Thoracic aorta (tissue), 2 donors: ENCODE results near the gene OR10A7. TPM values are rescaled to one million over a fixed set of nuclear protein-coding genes. Genes with fewer than 3 reads are reported as not detected.

Experiments used
- ATAC-seq: fragments of 150-250 bp; one replicate; pipeline ENCODE4 v1.8.0; 2017; ENCODE audit warnings: low read depth; ENCODE audit not compliant: insufficient number of reproducible peaks, low FRiP score
- DNase-seq: peaks from one replicate; pipeline ENCODE4 v3.0.0-alpha.2; 2020; ENCODE audit warnings: low spot score
- H3K27ac ChIP-seq, 2 donors: fragments of 200-600 bp; sonication (generic); 1 replicate in 1 of 2; 2 replicates in 1 of 2; pipeline ENCODE4 v1.5.1; 2016; ENCODE audit warnings: mild to moderate bottlenecking in 2 of 2, moderate library complexity in 2 of 2
- H3K27me3 ChIP-seq: fragments of 200-600 bp; sonication (generic); replicated peaks from 2 replicates; pipeline ENCODE4 v1.6.0; 2016; ENCODE audit warnings: mild to moderate bottlenecking; ENCODE audit not compliant: insufficient read depth
- H3K36me3 ChIP-seq: fragments of 200-600 bp; sonication (generic); one replicate; pipeline ENCODE4 v1.5.1; 2016
- H3K4me1 ChIP-seq, 2 donors: fragments of 200-600 bp; sonication (generic); 1 replicate in 1 of 2; 2 replicates in 1 of 2; pipeline versions ENCODE4 v1.5.1 to v1.6.0; 2016; ENCODE audit warnings: low read depth in 2 of 2, mild to moderate bottlenecking in 1 of 2; ENCODE audit not compliant: control insufficient read depth in 1 of 2
- H3K4me3 ChIP-seq: fragments of 200-600 bp; sonication (generic); 2 replicates; pipeline ENCODE4 v1.5.1; 2016; ENCODE audit warnings: mild to moderate bottlenecking
- H3K9me3 ChIP-seq: fragments of 200-600 bp; sonication (generic); 2 replicates; pipeline ENCODE4 v1.5.1; 2016
- total RNA-seq, 2 donors: library from RNA; depleted of rRNA; stranded (reverse); fragments of >200 nt; gene quantifications; one replicate each; pipeline versions ENCODE4 v1.1.0 to v1.2.3, GENCODE V29; 2016
- TF ChIP-seq, protein P1 (sequence below): fragments of 200-600 bp; sonication (generic); IDR thresholded peaks from one replicate; pipeline ENCODE4 v1.5.1; 2019; ENCODE audit warnings: antibody characterized with exemption

OR10A7 gene
- total RNA-seq, 2 donors from 2014 or later: not detected

DNA sequence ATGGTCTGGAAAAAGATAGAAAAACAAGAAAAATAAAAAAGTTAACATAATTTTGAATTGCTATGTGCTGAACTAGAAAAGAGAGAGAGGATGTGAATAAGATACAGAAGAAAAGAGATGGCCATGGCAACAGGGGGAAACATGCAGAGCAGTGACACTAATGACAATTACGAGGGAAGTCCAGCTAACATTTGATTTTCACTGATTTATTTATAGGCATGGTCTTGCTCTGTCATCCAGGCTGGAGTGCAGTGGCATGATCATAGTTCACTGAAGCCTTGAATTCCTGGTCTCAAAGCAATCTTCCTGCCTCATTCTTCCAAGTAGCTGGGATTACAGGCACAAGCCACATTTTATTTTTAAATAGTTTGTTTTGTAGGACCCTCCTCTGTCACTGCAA lies 25.3 kb downstream of the OR10A7 start:
- H3K27me3 ChIP-seq: no peaks in the 10 kb centered on the region
- TF ChIP-seq, protein P1, sequence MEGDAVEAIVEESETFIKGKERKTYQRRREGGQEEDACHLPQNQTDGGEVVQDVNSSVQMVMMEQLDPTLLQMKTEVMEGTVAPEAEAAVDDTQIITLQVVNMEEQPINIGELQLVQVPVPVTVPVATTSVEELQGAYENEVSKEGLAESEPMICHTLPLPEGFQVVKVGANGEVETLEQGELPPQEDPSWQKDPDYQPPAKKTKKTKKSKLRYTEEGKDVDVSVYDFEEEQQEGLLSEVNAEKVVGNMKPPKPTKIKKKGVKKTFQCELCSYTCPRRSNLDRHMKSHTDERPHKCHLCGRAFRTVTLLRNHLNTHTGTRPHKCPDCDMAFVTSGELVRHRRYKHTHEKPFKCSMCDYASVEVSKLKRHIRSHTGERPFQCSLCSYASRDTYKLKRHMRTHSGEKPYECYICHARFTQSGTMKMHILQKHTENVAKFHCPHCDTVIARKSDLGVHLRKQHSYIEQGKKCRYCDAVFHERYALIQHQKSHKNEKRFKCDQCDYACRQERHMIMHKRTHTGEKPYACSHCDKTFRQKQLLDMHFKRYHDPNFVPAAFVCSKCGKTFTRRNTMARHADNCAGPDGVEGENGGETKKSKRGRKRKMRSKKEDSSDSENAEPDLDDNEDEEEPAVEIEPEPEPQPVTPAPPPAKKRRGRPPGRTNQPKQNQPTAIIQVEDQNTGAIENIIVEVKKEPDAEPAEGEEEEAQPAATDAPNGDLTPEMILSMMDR: no peak
- DNase-seq: no peak
- no peaks in the 10 kb centered on the region for H3K4me1 ChIP-seq
- ATAC-seq: no peak
- no peak overlapping the region for H3K4me3 ChIP-seq
- H3K27ac ChIP-seq: no peak overlapping the region
- H3K9me3 ChIP-seq: no peaks in the 10 kb centered on the region
- H3K36me3 ChIP-seq: no peaks in the 10 kb centered on the region

DNA sequence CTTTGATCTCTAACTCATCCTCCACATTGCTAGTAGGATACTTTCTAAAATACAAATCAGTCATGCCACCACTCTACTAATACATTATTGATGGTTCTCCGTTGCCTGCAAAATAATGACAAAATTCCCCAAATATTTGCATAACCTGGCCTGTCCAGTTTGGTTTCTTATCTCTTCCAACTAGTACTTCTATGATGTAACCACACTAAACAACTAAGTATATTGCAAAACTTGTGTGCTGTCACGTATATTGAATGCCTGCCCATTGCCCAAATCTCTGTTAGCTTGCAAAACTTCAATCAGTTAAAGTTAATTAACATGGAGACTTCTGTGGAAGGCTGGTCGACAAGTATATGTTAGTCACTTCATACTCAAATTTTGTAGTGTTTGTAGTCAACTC lies 30.1 kb downstream of the OR10A7 start:
- H3K36me3 ChIP-seq: no peaks in the 10 kb centered on the region
- TF ChIP-seq, protein P1: no peak
- no peak for DNase-seq

GRCh38 chr12:55253281-55253680 lies 32.5 kb downstream of the OR10A7 start:
- Histone ChIP-seq H3K27ac (no peak overlapping the region), H3K4me3 (no peak overlapping the region), H3K36me3 (no peaks in the 10 kb centered on the region), H3K9me3 (no peaks in the 10 kb centered on the region), H3K27me3 (no peaks in the 10 kb centered on the region), H3K4me1 (no peaks in the 10 kb centered on the region)
- TF ChIP-seq, protein P1: no peak
- ATAC-seq (no peak), DNase-seq (no peak)

More for the DNA sequence above, 30.1 kb downstream of the OR10A7 start:
- ATAC-seq: no peak
- Histone ChIP-seq H3K27me3 (no peaks in the 10 kb centered on the region), H3K4me3 (no peak overlapping the region), H3K27ac (no peak overlapping the region), H3K9me3 (no peaks in the 10 kb centered on the region), H3K4me1 (no peaks in the 10 kb centered on the region)

DNA sequence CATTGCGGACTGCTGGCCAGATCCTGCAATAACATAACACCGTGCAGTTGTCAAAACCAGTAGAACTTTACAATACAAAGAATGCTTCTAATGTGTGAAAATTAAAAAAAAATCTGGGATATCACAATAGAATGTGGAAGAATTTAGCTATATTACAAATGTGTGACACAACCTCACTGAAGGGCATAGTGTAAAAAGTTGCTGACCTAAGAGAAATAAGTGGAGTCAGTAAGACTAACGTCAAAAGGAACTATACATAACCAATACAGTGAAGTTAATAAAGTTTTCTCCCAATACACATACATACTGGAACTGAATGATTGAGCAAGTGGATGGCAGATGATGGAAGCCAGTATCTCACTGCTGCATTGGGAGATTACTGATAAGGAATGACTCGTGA lies 36.0 kb downstream of the OR10A7 start:
- H3K36me3 ChIP-seq: no peaks in the 10 kb centered on the region
- ATAC-seq (no peak), DNase-seq (no peak)
- H3K27me3 ChIP-seq: no peaks in the 10 kb centered on the region
- H3K27ac ChIP-seq: no peak overlapping the region
- no peak overlapping the region for H3K4me3 ChIP-seq
- TF ChIP-seq, protein P1: no peak
- no peaks in the 10 kb centered on the region for H3K4me1 ChIP-seq
- H3K9me3 ChIP-seq: no peaks in the 10 kb centered on the region

- H3K27ac ChIP-seq: no peak overlapping the region
- TF ChIP-seq, protein P1: no peak
- no peaks in the 10 kb centered on the region for H3K36me3 ChIP-seq
- DNase-seq: no peak
- H3K4me3 ChIP-seq: no peak overlapping the region
- ATAC-seq: no peak
- H3K4me1 ChIP-seq: no peaks in the 10 kb centered on the region
- no peaks in the 10 kb centered on the region for H3K9me3 ChIP-seq
- H3K27me3 ChIP-seq: no peaks in the 10 kb centered on the region
These were observed 37.5 kb downstream of the OR10A7 start for GRCh38 chr12:55258303-55258702.

Other genes with a start within 250 kb of the OR10A7 start
- under 1 TPM in 1 of 2 donors, not detected in 1; 0.28 TPM for gene TESPA1, start 236.3 kb upstream of the OR10A7 start, total RNA-seq
- gene NEUROD4, start 201.1 kb upstream of the OR10A7 start, total RNA-seq: not detected
- not detected for gene OR9K2, start 94.6 kb upstream of the OR10A7 start, total RNA-seq
- not detected for gene OR6C74, start 23.6 kb downstream of the OR10A7 start, total RNA-seq
- not detected for gene OR6C6, start 75.5 kb downstream of the OR10A7 start, total RNA-seq
- gene OR6C1, start 93.3 kb downstream of the OR10A7 start, total RNA-seq: not detected
- gene OR6C3, start 109.7 kb downstream of the OR10A7 start, total RNA-seq: not detected
- not detected for gene OR6C75, start 141.9 kb downstream of the OR10A7 start, total RNA-seq
- gene OR6C65, start 179.5 kb downstream of the OR10A7 start, total RNA-seq: not detected
- gene OR6C76, start 205.2 kb downstream of the OR10A7 start, total RNA-seq: not detected
- not detected for gene OR6C2, start 223.1 kb downstream of the OR10A7 start, total RNA-seq
- not detected for gene OR6C70, start 249.1 kb downstream of the OR10A7 start, total RNA-seq